Heart left ventricle (tissue), 16 donors: ENCODE data around the gene PLEKHN1. TPM values are rescaled to one million over a fixed set of nuclear protein-coding genes. Genes with fewer than 3 reads are reported as not detected.

Source experiments
- ATAC-seq, 4 donors: fragments of 200-7000 bp; cut with Tn5 transposase; one replicate each; pipeline ENCODE4 v1.9.1; 2020 to 2022; ENCODE audit warnings: moderate library complexity in 4 of 4, mild to moderate bottlenecking in 3 of 4, moderate number of reproducible peaks in 1 of 4
- DNase-seq, 5 donors: peaks; one replicate each; pipeline ENCODE4 v3.0.0-alpha.2; 2020
- H3K27ac ChIP-seq, 12 donors: fragments of 200-600 bp; sonication (generic) in 4 of 12; one replicate each; pipeline versions ENCODE4 v1.5.0 to v1.8.0; 2016 to 2022; ENCODE audit warnings: mild to moderate bottlenecking in 2 of 12
- H3K27me3 ChIP-seq, 9 donors: fragments of 200-600 bp; sonication (generic) in 2 of 9; one replicate each; pipeline versions ENCODE4 v1.5.1 to v1.8.0; 2016 to 2022; ENCODE audit warnings: mild to moderate bottlenecking in 3 of 9
- H3K36me3 ChIP-seq, 9 donors: fragments of 200-600 bp; sonication (generic) in 2 of 9; one replicate each; pipeline versions ENCODE4 v1.5.0 to v1.8.0; 2018 to 2022; ENCODE audit warnings: mild to moderate bottlenecking in 2 of 9
- H3K4me1 ChIP-seq, 12 donors: fragments of 200-600 bp; sonication (generic) in 4 of 12; one replicate each; pipeline versions ENCODE4 v1.5.0 to v1.8.0; 2016 to 2022; ENCODE audit warnings: mild to moderate bottlenecking in 3 of 12
- H3K4me3 ChIP-seq, 12 donors: fragments of 200-600 bp; sonication (generic) in 4 of 12; one replicate each; pipeline versions ENCODE4 v1.5.0 to v1.8.0; 2017 to 2022; ENCODE audit warnings: mild to moderate bottlenecking in 9 of 12, moderate library complexity in 4 of 12
- H3K9me3 ChIP-seq, 12 donors: fragments of 200-600 bp; sonication (generic) in 4 of 12; one replicate each; pipeline versions ENCODE4 v1.5.0 to v1.8.0; 2016 to 2022; ENCODE audit warnings: mild to moderate bottlenecking in 1 of 12
- CTCF ChIP-seq, 12 donors: fragments of 200-600 bp; sonication (generic) in 4 of 12; IDR thresholded peaks; one replicate each; pipeline versions ENCODE4 v1.5.0 to v1.8.0; 2018 to 2022; ENCODE audit warnings: antibody characterized with exemption in 12 of 12, mild to moderate bottlenecking in 5 of 12
- POLR2A ChIP-seq, 2 donors: fragments of 450-650 bp; IDR thresholded peaks; one replicate each; pipeline ENCODE4 v1.6.1; 2017; ENCODE audit warnings: antibody characterized with exemption in 2 of 2, mild to moderate bottlenecking in 2 of 2, moderate library complexity in 2 of 2
- WGBS, 4 donors: extraction: QIAGEN DNeasy Blood & Tissue Kit in 2 of 4; methylation state at CpG; one replicate each; pipeline versions ENCODE4 v1.1.5 to v1.1.7; 2013 to 2018; 5-methylcytosine and 5-hydroxymethylcytosine counted together
- intact Hi-C, 10 donors: fragments of 100-400 bp; cut with DNase I; formaldehyde crosslinking; loops; one replicate each; pipeline versions ENCODE4 v1.11.1 to v1.14.2; 2022
- polyA plus RNA-seq, 2 donors: library from polyadenylated mRNA; stranded (reverse); fragments of 200-250 nt; gene quantifications; one replicate each; pipeline ENCODE4 v1.2.3, GENCODE V29; 2013
- total RNA-seq, 9 donors: library from RNA; depleted of rRNA in 2 of 9; stranded (reverse); fragments of >200 nt in 2 of 9; fragmentation: NEBNext Ultra II Directional in 3 of 9; extraction: Animal tissue kit (Norgen Biotek cat#: 25700) in 3 of 9; gene quantifications; one replicate each; pipeline versions ENCODE4 v1.1.0 to v1.2.4, GENCODE V29; 2016 to 2023
- donor health status: ischemic (EF 13 %, LVEDD 7.1; RV severe dilation, severe dysfunction).
- donor health status: healthy with polysubstance abuse.
- donor health status: DM: no; HTN: yes; CAD: no.
- donor health status: DM: no; HTN: no; CAD: no.
- donor health status: ischemic (EF 25% LVEDD 6.9; RV normal size, moderate dysfunction).
- donor health status: ischemic (EF 25% LVEDD 5.7; RV mildly dilated, moderate dysfunction).
- donor health status: healthy.
- donor health status: DM: yes; HTN: yes; CAD: no.
- donor health status: ischemic (EF 35%, LVEDD 5.7; RV mildly dilated, moderate dysfunction).
- donor health status: nonischemic (EF 11% LVEDD 7.7; RV severe dilation, severe dysfunction).
- donor health status: DM: yes; HTN: yes; CAD: no.
- donor health status: PGD.
- donor health status: ischemic (EF 29% LVEDD 5.4; RV normal size, mild dysfunction).
- donor health status: nonischemic (EF 23%, LVEDD 6.1; RV moderate dilation, normal function).

PLEKHN1 gene
- total and polyA plus RNA-seq, 11 donors = 0.15 to 0.63 (median 0.26) TPM; not detected in 7

- Histone ChIP-seq H3K27me3 (peaks cover 8 to 69% (median 41%) of the 10 kb centered on the region in 9 donors), H3K27ac (peak overlapping the region in 8 of 12 donors; percentile 28 to 81 (median 70)), H3K4me1 (peaks cover 10 to 50% (median 35%) of the 10 kb centered on the region in 12 donors), H3K36me3 (peaks cover 0 to 26% (median 15%) of the 10 kb centered on the region in 9 donors), H3K9me3 (no peaks in the 10 kb centered on the region), H3K4me3 (peak overlapping the region in 11 of 12 donors; percentile 28 to 59 (median 49))
- ATAC-seq = peak in 3 of 4 donors; percentile 23 to 45 (median 39)
- WGBS, 4 donors = 0 to 1% (median 1%) methylated on average over 12 to 98 of the region's 98 CpGs
- intact Hi-C loops = no loop called here
- TF ChIP-seq POLR2A (IDR thresholded peaks at IDR 0.05) = no peak
- no peak for TF ChIP-seq CTCF (IDR thresholded peaks at IDR 0.05)
- DNase-seq = peak; percentile 72 to 88 (median 77)
Observed at GRCh38 chr1:941588-942383, 24.5 kb upstream of the PLEKHN1 start.

- 1 to 3% (median 1%) methylated on average over 8 to 48 of the region's 48 CpGs for WGBS, 4 donors
- ATAC-seq (no peak), DNase-seq (no peak)
- H3K27ac ChIP-seq = peak overlapping the region in 7 of 12 donors; percentile 23 to 78 (median 69)
- peaks cover 10 to 50% (median 35%) of the 10 kb centered on the region in 12 donors for H3K4me1 ChIP-seq
- no peak for TF ChIP-seq CTCF (IDR thresholded peaks at IDR 0.05)
- no peak for TF ChIP-seq POLR2A (IDR thresholded peaks at IDR 0.05)
- peaks cover 8 to 62% (median 41%) of the 10 kb centered on the region in 9 donors for H3K27me3 ChIP-seq
- peaks cover 0 to 32% (median 20%) of the 10 kb centered on the region in 9 donors for H3K36me3 ChIP-seq
- H3K4me3 ChIP-seq = peak overlapping the region in 11 of 12 donors; percentile 28 to 59 (median 49)
- no peaks in the 10 kb centered on the region for H3K9me3 ChIP-seq
- intact Hi-C loops = no loop called here
Observed at GRCh38 chr1:942411-942821, 23.9 kb upstream of the PLEKHN1 start.

- peak in 2 of 4 donors; percentile 2 to 7 for ATAC-seq
- H3K4me1 ChIP-seq = peaks cover 10 to 50% (median 35%) of the 10 kb centered on the region in 12 donors
- intact Hi-C loops = no loop called here
Observed at GRCh38 chr1:942864-943533, 23.3 kb upstream of the PLEKHN1 start.

More at GRCh38 chr1:942864-943533, 23.3 kb upstream of the PLEKHN1 start:
- DNase-seq = peak in 3 of 5 donors; percentile 53 to 69 (median 68)
- Histone ChIP-seq H3K27me3 (peaks cover 8 to 56% (median 41%) of the 10 kb centered on the region in 9 donors), H3K27ac (peak overlapping the region in 9 of 12 donors; percentile 17 to 82 (median 67)), H3K9me3 (no peaks in the 10 kb centered on the region), H3K4me3 (peak overlapping the region in 6 of 12 donors; percentile 1 to 57 (median 51)), H3K36me3 (peaks cover 0 to 38% (median 24%) of the 10 kb centered on the region in 9 donors)
- 18 to 32% (median 20%) methylated on average over 17 to 27 of the region's 27 CpGs for WGBS, 4 donors
- no peak for TF ChIP-seq CTCF (IDR thresholded peaks at IDR 0.05)
- no peak for TF ChIP-seq POLR2A (IDR thresholded peaks at IDR 0.05)
